ENCODE results near the gene ACAA2.

ACAA2 gene

DNA sequence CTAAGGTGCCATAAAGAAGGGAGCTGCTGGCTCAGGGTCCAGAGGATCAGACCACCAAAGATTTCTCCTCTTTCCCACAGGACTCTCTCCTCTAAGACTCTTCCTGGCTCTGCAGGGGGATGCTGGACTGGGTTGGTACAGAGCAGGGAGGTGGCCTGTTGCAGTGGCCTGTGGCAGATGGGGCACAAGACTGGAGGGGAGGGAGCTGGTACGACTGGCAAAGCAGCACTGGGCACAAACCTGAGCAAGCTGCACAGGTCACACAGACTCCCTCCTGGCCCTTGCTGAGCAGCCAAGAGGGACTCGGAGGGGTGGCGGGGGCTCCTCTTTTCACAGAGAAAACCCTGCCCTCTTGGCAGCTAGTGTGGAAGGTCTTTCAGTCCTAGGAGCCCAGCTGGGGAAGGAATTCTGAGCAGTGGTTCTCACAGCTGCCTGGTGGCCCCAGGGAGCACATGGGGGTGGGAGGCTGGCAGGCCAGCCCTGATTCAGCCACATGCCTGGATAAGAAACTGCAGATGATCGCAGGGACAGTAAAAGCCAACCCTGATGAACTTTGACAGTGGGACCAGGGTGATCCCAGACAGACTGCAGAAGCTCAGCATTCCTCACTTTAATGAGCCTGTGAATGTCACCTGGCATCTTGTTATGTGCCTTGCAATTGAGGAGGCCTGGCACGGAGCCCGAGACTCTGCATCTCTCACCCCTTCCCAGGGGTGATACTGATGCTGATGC lies 32.5 kb upstream of the ACAA2 start:
- H3K4me3 ChIP-seq (ENCODE audit: low read depth, low read length): no peak overlapping the region
- TF ChIP-seq, protein P1, sequence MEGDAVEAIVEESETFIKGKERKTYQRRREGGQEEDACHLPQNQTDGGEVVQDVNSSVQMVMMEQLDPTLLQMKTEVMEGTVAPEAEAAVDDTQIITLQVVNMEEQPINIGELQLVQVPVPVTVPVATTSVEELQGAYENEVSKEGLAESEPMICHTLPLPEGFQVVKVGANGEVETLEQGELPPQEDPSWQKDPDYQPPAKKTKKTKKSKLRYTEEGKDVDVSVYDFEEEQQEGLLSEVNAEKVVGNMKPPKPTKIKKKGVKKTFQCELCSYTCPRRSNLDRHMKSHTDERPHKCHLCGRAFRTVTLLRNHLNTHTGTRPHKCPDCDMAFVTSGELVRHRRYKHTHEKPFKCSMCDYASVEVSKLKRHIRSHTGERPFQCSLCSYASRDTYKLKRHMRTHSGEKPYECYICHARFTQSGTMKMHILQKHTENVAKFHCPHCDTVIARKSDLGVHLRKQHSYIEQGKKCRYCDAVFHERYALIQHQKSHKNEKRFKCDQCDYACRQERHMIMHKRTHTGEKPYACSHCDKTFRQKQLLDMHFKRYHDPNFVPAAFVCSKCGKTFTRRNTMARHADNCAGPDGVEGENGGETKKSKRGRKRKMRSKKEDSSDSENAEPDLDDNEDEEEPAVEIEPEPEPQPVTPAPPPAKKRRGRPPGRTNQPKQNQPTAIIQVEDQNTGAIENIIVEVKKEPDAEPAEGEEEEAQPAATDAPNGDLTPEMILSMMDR (IDR thresholded peaks at IDR 0.05; ENCODE audit: low read depth, low read length): no peak

DNA sequence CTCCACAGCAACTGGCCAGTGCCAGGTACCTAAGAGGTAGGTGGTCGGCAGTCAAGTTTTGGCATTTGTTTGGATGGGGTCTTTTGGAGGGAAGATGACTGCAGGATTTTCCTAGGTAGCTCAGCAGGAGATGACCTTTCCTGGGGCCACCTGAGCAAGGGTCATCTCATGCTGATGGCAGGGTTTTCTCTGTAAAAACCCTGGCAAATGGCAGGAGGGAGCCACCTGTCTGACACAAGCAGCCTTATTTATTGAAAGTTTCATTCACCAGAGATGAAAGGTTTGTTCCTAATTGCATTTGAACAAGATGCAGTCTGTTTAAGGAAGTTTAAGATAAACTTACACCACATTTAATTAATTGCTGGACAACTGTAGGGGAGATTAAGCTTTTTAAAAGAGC lies 31.6 kb upstream of the ACAA2 start:
- no peak overlapping the region for H3K4me3 ChIP-seq (ENCODE audit: low read depth, low read length)
- TF ChIP-seq, protein P1 (IDR thresholded peaks at IDR 0.05; ENCODE audit: low read depth, low read length): no peak

DNA sequence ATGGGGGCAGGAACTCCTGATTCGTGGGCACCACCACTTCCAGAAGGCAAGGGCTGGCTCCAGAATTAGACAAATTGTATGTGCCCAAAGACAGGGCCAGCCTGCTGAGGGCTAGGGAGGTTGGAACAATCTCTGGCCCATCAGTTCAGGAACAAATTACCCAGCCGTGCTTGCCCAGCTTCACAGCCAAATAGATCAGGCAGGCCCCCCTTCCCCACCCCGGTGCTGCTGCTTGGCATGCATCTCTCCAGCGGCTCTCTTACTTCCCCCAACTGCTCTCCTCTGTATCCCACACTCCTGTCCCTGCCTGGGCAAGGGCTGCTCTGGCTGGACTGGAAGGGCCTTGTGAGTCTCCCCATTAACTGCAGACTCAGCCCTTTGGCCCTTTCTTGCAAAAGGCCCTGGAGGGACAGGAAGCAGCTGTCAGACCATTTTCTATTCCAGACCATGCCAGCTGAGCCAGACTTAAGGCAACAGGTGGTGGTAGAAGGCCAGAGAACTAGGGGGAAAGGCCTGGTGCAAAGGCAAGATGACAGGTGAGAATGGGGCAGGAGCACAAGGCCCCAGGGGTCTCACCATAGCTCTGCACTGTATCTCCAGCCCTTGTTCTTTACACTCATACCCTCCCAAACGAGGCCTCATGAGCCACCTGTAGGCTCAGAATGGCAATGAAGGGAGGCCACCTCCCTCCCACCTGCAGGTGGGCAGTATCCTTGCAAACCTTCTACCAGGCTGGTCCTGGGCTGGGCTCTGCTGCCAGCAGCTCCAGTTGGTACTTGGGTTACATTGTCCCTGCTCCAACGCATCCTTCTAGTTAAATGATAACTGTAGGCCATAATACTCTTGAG lies 30.7 kb upstream of the ACAA2 start:
- no peak overlapping the region for H3K4me3 ChIP-seq (ENCODE audit: low read depth, low read length)
- TF ChIP-seq, protein P1 (IDR thresholded peaks at IDR 0.05; ENCODE audit: low read depth, low read length): no peak

DNA sequence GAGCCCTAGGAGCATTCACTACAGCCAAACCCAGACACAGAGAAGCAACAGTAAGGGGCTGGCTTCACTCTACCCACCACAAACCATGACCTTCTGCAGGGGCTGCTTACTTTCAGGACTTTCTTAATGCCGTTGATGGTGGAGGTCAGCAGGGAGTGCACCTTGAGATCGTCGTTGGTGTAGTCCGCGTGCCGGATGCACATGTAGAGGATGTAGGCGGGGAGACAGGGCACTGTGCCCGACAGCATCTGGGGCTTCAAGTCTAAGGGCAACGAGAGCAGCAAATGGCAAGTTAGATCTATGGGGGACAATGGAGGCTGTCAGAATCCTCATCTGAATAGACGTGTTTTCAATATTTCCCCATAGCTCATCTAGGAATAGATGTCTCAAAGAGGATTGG lies 29.8 kb upstream of the ACAA2 start:
- TF ChIP-seq, protein P1 (IDR thresholded peaks at IDR 0.05; ENCODE audit: low read depth, low read length): no peak
- H3K4me3 ChIP-seq (ENCODE audit: low read depth, low read length): no peak overlapping the region

DNA sequence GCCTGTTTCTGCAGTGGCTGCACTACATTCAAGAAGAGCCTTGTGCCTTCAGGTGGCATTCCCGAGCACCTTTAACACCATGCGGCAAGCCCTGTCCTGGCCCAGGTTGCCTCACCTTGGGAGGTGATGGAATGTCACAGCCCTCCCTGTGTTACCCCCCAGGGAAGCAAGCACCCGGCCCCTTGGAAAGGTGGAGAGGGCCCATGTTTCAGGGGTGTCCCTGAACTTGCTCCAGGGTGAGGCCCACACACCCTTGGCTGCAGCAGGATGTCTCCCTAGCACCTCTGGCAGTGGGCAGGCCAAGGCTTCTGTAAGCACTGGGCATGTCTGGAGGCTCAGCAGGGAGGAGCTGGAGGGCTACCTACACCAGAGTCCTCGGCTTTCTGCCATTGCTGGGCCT lies 29.3 kb upstream of the ACAA2 start:
- TF ChIP-seq, protein P1 (IDR thresholded peaks at IDR 0.05; ENCODE audit: low read depth, low read length): no peak

DNA sequence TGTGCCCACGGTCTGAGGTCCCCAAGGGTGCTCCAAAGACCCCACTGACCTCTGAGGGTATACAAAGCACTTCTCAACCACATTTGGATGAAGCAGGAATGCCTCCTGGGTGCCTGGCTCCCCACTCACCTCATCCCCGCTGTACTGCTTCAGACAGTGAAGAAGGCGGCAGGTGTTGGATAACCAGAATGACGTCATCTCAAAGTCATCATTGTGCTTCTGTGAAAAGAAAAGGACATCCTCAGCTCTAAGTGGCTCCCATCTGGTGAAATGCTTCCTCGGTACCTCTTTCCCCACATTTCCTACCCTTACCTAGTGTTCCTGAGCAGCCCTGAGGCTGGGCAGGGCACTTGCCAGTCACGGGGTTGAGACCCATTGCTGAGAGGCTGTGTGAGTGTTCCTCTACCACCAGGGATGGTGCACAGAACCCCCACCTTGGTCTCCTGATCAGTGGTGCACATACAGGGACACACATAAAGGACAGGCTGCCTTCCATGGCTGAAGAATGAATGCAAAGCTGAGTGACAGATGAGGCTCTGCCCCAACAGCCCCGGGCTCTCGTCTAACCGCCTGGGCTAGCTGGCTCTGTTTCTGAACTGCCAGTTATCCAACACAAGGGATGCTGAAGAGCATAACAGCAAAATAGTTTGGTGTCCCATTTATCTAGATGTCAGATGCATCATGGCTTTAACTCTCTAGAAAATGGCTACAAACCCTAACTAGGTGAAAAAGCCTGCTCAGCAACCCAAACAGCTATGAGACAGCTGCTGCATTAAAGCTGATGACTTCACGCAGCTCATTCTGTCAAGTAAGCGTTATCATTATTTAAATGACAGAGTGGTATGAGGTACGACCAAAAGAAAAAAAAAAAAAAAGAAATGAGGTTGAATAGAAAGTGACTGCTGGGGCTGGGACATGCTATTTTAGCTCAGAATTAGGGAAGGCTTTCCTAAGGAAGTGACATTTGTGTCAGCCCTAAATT lies 28.2 kb upstream of the ACAA2 start:
- no peak overlapping the region for H3K4me3 ChIP-seq (ENCODE audit: low read depth, low read length)
- TF ChIP-seq, protein P1 (IDR thresholded peaks at IDR 0.05; ENCODE audit: low read depth, low read length): no peak

More for the DNA sequence above, 29.3 kb upstream of the ACAA2 start:
- no peak overlapping the region for H3K4me3 ChIP-seq (ENCODE audit: low read depth, low read length)

All from WI38 (cell line).